ENCODE measurements around the gene SOWAHA.
A peak's percentile ranks its signal among the peaks of the same experiment; 100 is the strongest.

Gene SOWAHA

DNA sequence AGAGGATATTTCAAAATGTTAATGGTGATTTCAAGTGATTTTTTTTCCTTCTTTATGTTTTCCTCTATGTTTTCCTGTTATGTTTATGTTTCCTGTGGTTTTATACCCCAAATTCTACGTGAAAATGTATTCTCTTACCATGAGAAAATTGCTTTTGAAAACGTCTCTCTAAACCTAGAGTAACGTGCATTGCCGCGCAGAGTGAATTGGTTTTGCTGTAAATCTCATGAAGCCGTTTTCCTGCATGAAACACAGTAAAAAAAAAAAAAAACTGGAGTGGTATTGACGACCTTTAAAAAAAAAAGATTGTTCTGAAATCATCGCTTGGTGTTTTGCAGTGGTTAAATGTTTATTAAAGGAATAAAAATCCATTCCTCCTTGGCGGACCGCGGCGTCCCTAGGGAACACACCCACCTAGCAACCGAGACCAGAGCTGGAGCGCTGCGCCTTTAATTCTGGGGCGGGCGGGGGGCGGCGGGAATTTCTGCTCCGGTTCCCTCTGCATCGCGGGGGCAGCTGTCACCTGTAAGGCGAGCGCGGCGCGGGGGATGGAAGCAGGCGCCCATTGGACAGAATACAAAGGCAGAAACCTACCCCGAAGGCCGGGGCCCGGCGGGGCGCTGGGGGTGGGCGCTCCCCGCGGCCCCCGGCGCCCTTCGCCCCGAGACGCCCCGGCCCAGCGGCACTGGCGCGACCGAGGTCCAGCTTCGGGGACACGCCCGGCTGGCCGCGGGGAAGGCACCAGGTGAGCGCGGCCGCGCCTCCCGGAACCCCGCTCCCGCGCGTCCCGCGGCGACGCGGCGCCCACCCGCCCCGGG, at the start of gene SOWAHA:
Gene SOWAHA, plus strand, starts transcription at position 522 of the 818 bp plus-strand sequence. CDS start 320 bp downstream, outside the sequence.
- DNase-seq, result no peak

DNA sequence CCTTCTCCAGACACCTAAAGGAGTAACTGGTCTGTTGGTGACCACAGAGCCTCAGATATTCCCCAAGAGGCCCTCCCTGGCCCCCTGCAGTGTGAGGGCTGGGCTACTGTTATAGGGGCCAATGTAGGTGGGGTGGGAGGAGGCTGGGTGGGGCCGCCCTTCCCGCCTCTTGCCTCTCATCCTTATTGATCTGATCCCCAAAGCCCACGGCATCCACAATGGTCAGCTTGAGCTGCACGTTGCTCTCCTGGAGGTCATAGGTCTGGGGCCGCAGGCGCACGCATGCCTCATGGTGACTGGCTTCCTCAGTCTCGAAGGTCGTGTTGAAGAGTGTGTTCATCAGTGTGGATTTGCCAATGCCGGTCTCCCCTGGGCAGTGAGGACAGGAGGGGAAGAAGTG, 49.1 kb upstream of the SOWAHA start:
- no peak for DNase-seq

DNA sequence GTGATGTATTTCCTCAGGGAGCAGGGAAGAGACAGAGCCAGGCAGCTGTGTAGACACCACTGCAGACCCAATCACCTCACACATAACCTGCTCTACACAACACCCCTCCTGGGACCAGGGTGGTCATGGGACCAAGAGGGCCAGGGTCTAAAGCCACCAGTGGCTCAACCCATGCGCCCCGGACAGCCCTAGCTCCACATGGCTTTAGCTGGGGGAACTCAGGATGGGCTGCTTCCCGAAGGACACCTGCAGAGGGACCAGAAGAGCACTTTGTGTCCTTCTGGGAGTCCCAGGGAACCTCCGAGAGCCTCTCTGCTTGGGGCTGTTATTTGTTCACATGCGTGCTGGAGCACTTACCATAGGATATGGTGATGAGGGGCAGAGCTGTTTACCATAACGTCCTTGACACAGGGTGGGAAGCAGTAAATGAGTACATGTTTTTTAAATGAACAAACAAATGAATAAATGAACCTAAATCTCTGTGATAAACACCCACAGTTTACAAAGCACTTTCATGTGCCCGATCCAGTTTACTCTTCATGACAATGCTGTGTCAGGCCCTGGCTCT, 48.3 kb upstream of the SOWAHA start:
- no peak for DNase-seq

DNA sequence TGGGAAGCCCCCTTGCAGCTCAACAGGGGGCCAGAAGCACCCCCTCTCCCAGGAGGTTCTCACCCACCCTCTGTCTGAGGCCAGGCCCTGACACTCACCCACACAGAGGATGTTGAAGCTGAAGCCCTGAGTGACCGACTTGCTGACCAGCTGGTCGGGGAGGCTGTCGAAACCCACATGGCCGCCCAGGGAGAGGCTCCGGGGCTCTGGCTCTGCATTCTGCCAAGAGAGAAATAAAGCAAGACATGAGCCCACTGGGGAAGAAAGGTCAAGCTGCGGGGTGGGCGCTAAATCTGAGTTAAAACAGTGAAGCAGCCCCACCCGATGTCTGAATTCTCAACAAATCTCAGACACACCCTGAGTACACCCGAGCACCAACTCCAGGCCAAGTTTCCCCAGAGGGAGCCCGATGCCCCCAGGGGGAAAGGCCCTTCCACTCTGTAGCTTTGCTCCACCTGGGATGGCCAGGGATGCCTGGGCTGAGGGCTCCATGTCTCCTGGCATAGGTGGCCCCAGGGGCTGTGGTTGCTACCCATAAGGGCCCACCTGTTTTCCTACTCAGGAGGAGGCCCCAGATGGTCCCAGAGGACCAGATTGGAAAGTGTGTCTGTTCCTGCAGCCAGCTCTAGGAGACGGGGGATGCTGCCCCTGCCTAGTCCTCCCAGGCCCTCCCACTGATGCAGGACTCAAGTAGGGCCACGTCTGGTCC, 47.6 kb upstream of the SOWAHA start:
- no peak for DNase-seq

DNA sequence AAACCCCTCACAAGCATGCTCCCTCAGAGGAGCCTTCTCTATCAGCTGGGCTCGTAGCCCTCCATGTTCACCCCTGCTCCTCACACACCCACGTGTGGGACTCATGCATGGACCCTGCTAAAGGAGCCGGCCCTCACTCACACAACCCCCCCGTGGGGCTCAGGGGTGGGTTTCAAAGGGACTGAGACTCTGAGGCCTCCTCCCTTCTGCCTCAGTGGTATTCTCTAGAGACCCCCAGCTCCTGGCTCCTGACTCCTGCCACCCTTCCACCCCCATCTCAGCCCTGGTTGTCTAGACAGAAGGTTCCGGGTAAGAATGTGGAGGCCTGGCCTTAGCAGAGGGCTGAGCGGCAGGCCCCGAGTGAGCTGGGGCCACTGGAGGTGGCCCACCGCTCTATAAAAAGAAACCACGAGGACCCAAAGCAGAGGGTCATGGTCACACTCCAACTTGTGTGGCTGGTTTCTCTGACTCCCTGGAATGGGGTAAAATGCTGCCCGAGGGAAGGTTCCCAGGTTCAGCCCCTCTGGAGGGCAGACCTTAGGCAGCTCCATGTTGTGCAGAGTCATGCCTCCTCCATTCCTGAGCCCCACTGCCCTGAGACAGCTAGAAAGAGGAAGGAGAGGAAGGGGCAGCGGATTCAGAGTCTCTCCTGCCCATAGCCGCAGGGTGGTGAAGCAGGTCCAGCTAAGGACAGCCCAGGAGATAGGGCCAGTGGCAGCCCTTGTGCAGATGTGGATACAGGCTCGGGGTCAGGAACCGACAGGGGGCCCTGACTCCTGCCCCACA, 46.9 kb upstream of the SOWAHA start:
- DNase-seq, result no peak

DNA sequence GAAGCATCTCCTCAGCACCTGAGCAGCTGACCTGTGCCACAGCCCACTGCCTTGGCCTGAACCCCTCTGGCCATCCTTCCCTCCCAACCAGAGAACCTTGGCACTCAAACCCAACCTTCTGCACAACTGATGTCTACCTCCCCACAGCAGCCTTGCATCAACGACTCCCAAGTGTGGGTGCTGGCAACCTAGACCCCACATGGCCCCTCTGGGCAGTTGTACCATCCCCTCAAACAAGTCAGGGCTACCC, 46.4 kb upstream of the SOWAHA start:
- no peak for DNase-seq

DNA sequence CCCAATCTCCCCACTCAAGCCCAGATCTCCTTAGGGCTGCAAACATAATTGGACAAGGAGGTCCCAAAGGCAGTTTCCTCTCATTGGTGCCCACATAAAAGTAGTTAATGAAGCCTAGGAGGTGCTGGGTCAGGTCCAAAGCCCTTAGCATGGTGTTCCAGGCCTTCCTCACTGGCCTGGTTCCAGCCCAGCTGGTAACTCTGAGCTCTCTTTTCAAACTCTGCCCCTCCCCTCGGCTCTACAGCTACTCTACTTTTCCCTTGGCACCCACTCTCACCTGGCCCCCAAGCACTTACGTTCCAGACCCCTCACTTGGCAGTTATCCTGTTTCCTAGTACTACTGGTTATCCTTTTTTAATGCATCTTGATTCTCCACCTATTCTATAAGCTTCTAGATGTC, 46.0 kb upstream of the SOWAHA start:
- no peak for DNase-seq

DNA sequence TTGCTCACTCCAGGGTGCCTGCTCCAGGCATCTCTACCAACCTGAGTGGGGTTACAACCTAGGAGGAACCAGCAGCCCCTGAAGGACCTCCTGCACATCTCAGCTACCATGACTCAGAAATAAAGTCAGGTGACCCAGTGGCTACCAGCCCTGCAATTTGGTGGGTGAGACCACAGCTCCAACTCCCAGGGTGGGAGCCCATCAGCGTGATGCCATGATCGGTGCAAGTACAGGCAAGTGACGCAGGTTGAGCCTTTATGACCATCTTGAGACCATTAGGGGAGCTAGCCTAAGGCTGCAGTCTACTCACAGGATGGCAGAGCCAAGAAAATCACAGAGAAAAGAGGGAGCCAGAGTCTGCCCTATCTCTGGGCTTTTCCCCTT, 44.6 kb upstream of the SOWAHA start:
- no peak for DNase-seq

DNA sequence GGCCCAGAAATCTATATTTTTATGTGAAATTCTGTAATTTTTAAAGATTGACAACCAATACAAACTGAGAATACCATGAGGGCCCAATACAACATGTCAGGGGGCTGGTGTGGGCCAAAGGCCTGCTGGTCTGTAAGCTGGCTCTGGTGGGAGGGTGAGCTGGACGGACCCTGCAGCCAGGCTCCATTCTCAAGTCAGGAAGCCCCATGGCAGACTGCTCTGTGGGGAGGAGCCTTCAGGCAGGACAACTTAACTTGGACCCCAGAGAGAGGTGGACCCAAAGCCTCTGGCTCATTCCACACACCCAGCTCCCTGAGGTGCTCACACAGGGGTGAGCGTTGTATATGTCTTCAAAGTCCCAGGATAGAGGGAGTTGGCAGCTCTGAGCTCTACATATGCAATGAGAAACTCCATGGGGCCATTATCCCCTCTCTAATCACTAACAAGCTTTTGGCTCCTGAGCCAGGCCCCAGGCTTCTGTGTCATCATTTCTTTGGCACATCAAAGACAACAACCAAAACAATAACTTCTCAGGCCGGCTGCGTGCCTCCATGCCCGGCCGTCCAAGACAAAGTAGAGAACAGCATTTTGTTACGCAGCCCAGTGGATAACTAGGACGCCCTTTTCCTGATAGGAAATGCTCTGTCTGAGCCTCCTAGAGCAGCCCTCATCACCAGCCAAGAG, 42.5 kb upstream of the SOWAHA start:
- DNase-seq, result no peak

DNA sequence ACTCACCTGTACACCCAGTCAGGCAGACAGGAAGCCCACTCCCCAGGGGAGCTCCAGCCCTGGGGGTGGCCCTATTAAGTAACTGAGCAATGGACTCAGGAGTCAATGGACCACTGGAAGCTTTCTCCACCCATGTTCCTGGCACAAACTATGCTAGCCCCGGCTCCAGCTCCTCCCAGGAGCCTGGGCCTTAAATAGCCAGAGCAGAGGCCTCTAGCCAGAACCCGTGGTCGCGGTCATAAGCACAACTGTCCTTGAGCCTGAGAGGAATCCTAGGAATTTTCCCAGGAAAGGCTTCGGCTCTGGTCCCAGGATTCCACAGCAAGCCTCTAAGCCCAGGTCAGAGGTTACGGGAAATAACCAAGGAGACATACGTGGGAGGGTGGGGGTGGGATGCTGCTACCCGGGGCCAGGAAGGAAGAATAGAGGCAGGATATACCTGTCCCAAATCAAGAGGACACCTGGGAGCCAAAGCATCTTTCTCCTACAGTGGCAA, 41.6 kb upstream of the SOWAHA start:
- DNase-seq, result no peak

DNA sequence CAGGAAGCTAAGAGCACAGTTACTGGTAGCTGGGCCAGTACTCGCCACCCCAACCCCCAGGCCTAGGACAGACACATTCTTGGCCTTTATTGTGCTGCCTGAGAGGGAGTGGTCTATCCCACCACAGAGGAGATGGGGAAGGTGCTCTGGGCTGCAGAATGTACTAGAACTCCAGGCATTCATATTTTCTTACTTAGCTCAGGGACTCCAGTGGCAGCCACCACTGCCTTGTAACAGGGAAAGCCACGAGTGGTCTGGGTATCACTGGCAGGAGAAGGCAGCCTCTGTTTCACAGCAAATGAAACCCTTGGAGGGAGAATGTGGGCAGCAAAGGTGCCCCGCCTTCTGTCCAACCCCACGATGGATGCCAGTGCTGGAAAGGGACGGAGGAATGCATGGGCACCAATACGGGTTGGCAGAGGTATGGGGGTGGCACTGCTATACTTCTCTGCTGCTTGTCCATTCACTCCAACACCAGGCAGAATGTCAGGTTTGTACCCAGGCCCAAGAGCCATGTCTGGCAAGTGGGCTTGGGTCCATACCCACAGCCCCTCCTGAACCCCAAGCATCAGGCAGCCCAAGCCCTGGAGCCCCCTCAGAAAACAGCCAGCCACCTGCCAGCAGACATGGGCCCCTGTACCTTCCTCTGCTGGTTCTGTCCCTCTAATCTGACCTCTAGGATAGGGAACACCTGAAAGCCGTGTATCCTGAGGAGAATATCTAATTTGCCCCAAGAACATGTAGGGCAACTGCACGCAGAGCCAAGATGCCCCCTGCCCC, 40.6 kb upstream of the SOWAHA start:
- DNase-seq, result no peak

DNA sequence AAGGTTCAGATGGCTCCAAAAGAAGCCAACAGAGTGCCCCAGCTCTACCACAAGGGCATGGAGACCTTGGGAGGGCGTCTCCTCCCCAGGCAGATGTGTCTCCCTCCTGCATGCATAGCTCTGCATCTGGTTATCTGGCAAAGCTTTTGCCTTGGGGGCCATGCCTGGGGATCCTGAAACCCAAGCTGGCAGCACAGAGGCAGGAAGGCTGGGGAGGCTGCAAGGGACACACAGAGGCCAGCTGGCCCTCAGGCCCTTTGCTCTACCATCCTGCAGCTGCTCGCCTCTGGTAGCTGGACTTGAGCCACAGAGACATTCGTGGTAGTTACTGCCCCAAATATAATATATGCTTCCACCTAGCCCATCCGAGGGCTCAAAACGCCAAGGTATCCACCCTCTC, 40.0 kb upstream of the SOWAHA start:
- DNase-seq, result no peak

DNA sequence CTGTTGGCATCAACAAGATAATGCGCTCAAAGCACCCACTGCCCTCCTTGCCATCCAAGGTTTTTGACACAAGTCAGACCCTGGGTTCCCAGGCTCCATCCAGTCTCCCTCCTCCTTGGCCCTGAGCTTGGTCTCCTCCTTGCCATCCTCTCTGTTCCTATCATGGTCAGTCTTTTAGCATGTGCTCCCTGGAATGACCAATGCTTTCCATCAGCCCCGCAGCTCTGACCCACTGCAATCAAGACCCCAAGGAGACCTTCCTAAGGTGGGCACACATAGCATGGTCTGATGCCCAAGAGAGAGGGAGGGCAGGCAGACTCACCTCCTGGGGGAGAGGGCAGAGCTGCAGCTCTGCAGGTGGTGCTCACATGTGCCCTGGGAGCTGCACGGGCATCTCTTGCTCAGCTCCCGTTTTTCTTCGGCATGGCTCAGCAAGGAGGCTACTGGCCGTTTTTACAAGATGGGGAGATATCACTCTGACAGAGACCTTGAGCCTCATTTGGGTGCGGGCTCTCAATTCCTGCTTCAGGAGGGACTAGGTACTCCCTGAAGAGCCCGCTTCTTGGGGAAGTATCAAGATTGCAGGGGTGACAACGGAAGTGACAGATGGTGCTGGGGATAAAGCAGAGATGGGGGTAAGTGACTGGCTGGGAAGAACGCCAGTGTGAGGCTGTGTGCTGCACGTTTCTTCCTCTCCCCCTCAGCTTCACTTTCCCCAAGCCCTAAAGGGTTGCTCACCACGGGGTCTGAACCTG, 39.3 kb upstream of the SOWAHA start:
- DNase-seq, result no peak

DNA sequence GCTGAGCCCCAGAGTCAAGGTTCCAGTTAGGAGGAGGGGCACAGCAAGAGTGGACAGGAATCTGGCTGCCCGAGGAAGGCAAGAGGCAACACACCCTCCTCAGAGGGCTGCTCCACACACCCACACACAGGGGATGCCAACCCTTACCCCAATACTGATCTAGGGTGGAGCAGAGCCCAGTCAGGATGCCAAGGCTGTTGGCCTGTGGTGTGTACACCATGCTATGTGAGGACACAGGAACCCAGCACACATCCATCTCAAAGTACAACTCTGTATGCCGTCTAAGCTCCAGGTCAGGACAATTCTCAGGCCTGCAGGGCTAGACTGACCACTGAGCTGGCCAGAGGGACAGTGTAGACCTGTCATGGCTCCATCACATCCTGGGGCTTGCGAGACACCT, 38.7 kb upstream of the SOWAHA start:
- DNase-seq, result no peak

DNA sequence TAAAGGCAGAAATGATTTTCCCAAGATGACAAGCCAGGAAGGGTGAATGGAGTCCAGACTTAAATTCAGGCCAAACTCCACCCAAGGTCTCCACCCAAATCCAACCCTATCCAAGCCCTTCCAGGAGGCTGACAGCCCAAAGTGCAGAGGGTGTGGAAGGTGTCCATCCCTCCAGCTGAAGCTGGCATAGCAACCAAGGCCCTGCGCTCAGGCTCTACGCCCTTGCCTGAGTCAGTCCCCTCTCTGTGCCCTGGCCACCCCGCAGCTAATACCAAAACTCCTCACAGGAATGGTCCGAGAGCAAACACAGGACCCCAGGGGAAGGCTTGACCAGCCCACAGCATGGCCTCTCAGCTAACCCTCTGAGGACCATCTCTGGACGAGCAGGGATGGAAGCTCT, 38.2 kb upstream of the SOWAHA start:
- no peak for DNase-seq

DNA sequence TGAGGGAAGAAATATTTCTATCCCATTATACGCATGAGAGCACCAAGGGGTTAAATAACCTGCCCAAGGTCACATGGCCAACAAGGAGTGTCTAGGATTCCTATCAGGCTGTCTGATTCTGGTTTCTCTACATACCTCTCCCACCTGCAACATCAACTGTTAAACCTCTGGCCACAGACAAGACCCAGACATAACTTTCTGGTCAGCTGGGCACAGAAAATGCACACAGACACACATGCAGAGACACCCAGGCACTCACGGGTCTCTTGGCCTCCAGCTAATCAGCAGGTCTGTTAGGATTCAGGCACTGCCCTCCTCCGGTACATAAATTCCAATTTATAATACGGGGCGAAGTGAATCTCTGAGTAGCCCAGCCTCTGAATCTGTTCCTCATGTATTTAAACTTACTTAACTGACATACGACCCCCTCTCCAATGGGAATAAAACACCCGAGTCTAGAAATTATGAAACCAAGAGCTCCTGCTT, 37.6 kb upstream of the SOWAHA start:
- DNase-seq, result no peak

DNA sequence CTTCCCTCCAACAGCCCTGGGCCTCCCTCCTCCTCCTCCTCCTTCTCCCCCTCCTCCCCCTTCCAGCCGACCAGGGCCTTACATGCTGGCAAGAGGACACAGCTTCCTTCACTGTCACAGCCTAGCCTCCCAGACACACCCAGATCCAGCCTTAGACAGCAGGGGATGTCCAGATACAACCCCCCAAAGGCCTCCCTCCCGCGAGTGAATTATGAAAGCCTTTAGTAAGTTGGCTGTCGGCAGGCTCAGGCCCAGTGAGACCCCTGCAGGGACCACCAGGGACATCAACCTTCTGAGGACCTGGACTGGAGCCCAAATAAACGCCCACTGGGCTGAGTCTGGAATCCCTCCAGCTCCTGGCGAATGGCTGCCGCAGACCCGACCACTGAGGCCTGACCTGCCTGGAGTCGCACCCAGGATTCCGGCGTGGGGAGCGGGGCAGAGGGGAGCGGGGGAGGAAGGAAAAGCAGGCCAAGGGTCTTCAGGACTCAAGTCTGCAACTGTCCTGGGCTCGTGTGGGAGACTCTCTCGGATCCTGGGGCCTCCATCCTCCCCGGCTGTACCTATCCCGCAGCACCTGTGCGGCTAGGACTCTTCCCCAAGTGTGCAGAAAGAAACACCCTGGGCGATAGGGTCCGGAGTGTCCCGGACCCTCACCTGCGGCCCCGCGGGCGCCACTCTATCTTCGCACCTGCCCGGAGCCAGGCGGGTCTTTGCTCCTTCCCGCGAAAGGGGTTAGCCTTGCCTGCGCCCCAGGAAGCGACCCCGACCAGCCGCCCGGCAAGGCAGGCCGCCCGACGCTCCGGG, 36.8 kb upstream of the SOWAHA start:
- no peak for DNase-seq

DNA sequence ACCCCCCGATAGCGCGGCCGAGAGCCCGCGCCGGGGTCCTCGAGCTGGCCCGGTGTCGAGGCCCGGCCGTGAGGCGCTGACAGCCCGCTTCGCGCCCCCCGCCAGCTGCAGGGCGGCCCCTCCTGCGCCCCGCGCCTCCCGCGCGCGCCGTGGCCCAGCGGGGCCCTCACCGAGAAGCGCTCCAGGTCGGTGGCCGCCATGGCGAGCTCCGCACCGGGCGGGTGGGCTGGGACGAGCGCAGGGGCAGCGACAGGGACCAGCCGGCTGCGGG, 36.2 kb upstream of the SOWAHA start:
- DNase-seq, result no peak

DNA sequence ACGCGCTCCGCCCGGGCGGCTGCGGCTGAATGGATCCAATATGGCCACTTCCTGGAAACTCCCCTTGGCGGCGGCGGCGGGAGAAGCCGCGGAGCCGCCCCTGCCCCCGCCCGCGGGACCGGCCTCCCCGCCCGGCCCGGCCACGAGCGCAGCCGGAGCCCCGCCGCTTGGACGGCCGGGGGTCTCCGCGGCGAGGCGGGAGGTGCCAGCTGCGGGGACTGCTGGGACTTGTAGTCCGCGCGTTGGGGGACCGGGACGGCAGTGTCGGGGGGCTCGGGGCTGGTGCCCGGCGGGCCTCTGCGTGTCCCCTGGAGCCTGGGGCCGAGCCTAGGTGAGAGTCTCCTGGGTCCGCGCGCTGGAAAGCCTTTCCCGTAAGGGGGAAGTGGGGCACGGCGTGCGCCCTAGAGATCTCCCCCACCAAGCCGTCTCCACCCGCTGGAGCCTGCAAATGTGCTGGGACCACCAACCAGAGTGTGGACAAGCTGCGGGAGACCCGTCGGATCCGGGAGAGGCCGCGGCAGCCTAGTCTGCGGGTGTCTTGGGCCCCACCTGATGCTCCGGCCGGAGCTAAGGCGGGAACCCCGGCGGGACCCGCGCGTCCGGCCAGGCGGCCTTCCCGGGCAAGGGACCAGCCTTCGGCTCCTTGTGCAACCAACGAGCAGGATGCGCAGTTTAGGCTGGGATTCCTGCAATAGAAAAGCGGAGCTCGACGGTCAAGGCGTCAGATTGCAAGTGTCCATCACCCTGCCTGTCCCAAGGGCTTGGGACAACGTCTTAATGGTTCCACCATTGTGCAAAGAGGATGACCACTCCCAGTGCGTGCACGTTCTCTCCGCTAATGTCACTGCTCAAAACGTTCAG, 35.7 kb upstream of the SOWAHA start, which contains the start of gene SEPTIN8:
Gene SEPTIN8, minus strand, starts transcription at position 31 of the 861 bp plus-strand sequence. CDS start 102 bp downstream, outside the sequence.
- DNase-seq, result peak; percentile 50
